SK-N-SH (cell line): ENCODE measurements around the gene SERBP1. TPM values are rescaled to one million over a fixed set of nuclear protein-coding genes. Genes with fewer than 3 reads are reported as not detected.

Experiments used
- CTCF ChIA-PET: fragments of 300-600, 350-600 bp; formaldehyde crosslinking; extraction: SDS; loops from one replicate; lab custom pipeline; 2021; lab: Yijun Ruan, JAX
- POLR2A ChIA-PET: fragments of 350-600 bp; sonication (Branson Sonifier 250); formaldehyde crosslinking; extraction: SDS; loops from one replicate; lab custom pipeline; 2020; ENCODE audit warnings: antibody characterized with exemption, inconsistent platforms; lab: Yijun Ruan, JAX
- DNase-seq: peaks from one replicate; pipeline ENCODE4 v3.0.0; 2012
- H2AFZ ChIP-seq: fragments of 200-600 bp; sonication (generic); 2 replicates; pipeline ENCODE4 v1.8.1; 2016; ENCODE audit warnings: antibody characterized with exemption, mild to moderate bottlenecking, low read depth
- H3F3A ChIP-seq: fragments of 200-600 bp; sonication (generic); replicated peaks from 2 replicates; pipeline ENCODE3; 2016; ENCODE audit warnings: antibody characterized with exemption, mild to moderate bottlenecking; ENCODE audit not compliant: insufficient read depth
- H3K27ac ChIP-seq, 2 experiments: fragments of 200-500 bp in 1 of 2; fragments of 200-600 bp in 1 of 2; sonication (Bioruptor generic) in 1 of 2; sonication (generic), shearing (Covaris generic) in 1 of 2; 2 replicates each; pipeline versions ENCODE4 v1.5.1 to v1.6.1; 2014 to 2016; ENCODE audit warnings: low read depth in 2 of 2, inconsistent platforms in 1 of 2, low read length in 1 of 2, mild to moderate bottlenecking in 1 of 2, mixed read lengths in 1 of 2
- H3K27me3 ChIP-seq: fragments of 200-600 bp; sonication (generic), shearing (Covaris generic); 2 replicates; pipeline ENCODE4 v1.6.1; 2016; ENCODE audit warnings: mixed run types; ENCODE audit not compliant: insufficient read depth
- H3K36me3 ChIP-seq, 2 experiments: fragments of 200-500 bp in 1 of 2; fragments of 200-600 bp in 1 of 2; sonication (Bioruptor generic) in 1 of 2; sonication (generic) in 1 of 2; replicated peaks in 1 of 2; 2 replicates each; pipeline versions ENCODE3 to v1.5.1; 2014 to 2016; ENCODE audit warnings: low read length in 1 of 2, mild to moderate bottlenecking in 1 of 2; ENCODE audit not compliant: insufficient read depth in 2 of 2, control insufficient read depth in 1 of 2
- H3K4me1 ChIP-seq, 2 experiments: fragments of 200-500 bp in 1 of 2; fragments of 200-600 bp in 1 of 2; sonication (Bioruptor generic) in 1 of 2; sonication (generic), shearing (Covaris generic) in 1 of 2; 2 replicates each; pipeline versions ENCODE4 v1.5.1 to v1.6.1; 2014 to 2016; ENCODE audit warnings: low read depth in 1 of 2, low read length in 1 of 2, mixed run types in 1 of 2; ENCODE audit not compliant: insufficient read depth in 2 of 2, control insufficient read depth in 1 of 2
- H3K4me2 ChIP-seq: fragments of 200-600 bp; sonication (generic), shearing (Covaris generic); 2 replicates; pipeline ENCODE4 v1.6.1; 2017; ENCODE audit warnings: mixed run types
- H3K4me3 ChIP-seq, 2 experiments: fragments of 200-500 bp in 1 of 2; fragments of 200-600 bp in 1 of 2; sonication (Bioruptor generic) in 1 of 2; sonication (generic), shearing (Covaris generic) in 1 of 2; 2 replicates each; pipeline versions ENCODE4 v1.5.1 to v1.8.1; 2014 to 2016; ENCODE audit warnings: low read depth in 2 of 2, inconsistent platforms in 1 of 2, low read length in 1 of 2, mild to moderate bottlenecking in 1 of 2, mixed read lengths in 1 of 2, moderate library complexity in 1 of 2
- H3K79me2 ChIP-seq: fragments of 200-600 bp; sonication (generic); 2 replicates; pipeline ENCODE4 v1.8.1; 2017; ENCODE audit warnings: mild to moderate bottlenecking; ENCODE audit not compliant: insufficient read depth
- H3K9ac ChIP-seq: fragments of 200-600 bp; sonication (generic); 2 replicates; pipeline ENCODE4 v1.6.1; 2017; ENCODE audit warnings: mixed run types
- H3K9me2 ChIP-seq: fragments of 200-600 bp; sonication (generic); 2 replicates; pipeline ENCODE4 v1.6.1; 2017; ENCODE audit warnings: mixed run types
- H3K9me3 ChIP-seq: fragments of 200-600 bp; sonication (generic); 2 replicates; pipeline ENCODE4 v1.6.1; 2017; ENCODE audit warnings: mixed run types, mild to moderate bottlenecking, moderate library complexity
- H4K20me1 ChIP-seq: fragments of 200-600 bp; sonication (generic); 2 replicates; pipeline ENCODE4 v1.6.1; 2017; ENCODE audit warnings: mild to moderate bottlenecking, mixed run types; ENCODE audit not compliant: insufficient read depth
- CHD2 ChIP-seq: fragments of 150-350 bp; IDR thresholded peaks from 2 replicates; pipeline ENCODE4 v1.6.1; 2018; ENCODE audit warnings: low read length; ENCODE audit not compliant: partially characterized antibody
- EP300 ChIP-seq, 2 experiments: IDR thresholded peaks; 2 replicates each; pipeline versions ENCODE4 v1.4.0 to v1.6.1; 2012; ENCODE audit warnings: borderline replicate concordance in 1 of 2, low read depth in 1 of 2, low read length in 1 of 2
- EZH2phosphoT487 ChIP-seq: fragments of 200-600 bp; sonication (generic); IDR thresholded peaks from 2 replicates; pipeline ENCODE4 v1.6.1; 2017; ENCODE audit warnings: low read depth, mixed run types, mild to moderate bottlenecking, antibody characterized with exemption, moderate library complexity, borderline replicate concordance
- GABPA ChIP-seq: IDR thresholded peaks from 2 replicates; pipeline ENCODE4 v1.4.0; 2012; ENCODE audit warnings: low read depth, mild to moderate bottlenecking
- MEF2A ChIP-seq: IDR thresholded peaks from 2 replicates; pipeline ENCODE4 v1.4.0; 2012; ENCODE audit warnings: low read depth, borderline replicate concordance
- MXI1 ChIP-seq: IDR thresholded peaks from 2 replicates; pipeline ENCODE4 v1.6.1; 2012; ENCODE audit warnings: mild to moderate bottlenecking, low read depth, low read length, improper control_type of control experiment
- NRF1 ChIP-seq: IDR thresholded peaks from 2 replicates; pipeline ENCODE4 v1.6.1; 2012; ENCODE audit warnings: low read depth, mild to moderate bottlenecking, low read length
- POLR2AphosphoS5 ChIP-seq: IDR thresholded peaks from 2 replicates; pipeline ENCODE4 v1.6.1; 2012; ENCODE audit warnings: low read depth, low read length
- RAD21 ChIP-seq: IDR thresholded peaks from 2 replicates; pipeline ENCODE4 v1.6.1; 2012; ENCODE audit warnings: mild to moderate bottlenecking, low read length
- RFX5 ChIP-seq: IDR thresholded peaks from 2 replicates; pipeline ENCODE4 v1.6.1; 2012; ENCODE audit warnings: mild to moderate bottlenecking, improper control_type of control experiment, low read length
- RXRA ChIP-seq: IDR thresholded peaks from 2 replicates; pipeline ENCODE4 v1.4.0; 2012; ENCODE audit warnings: low read depth, mild to moderate bottlenecking, borderline replicate concordance
- TAF1 ChIP-seq: IDR thresholded peaks from 2 replicates; pipeline ENCODE4 v1.6.1; 2012; ENCODE audit warnings: low read depth, mild to moderate bottlenecking, low read length, moderate library complexity, borderline replicate concordance
- TCF12 ChIP-seq: IDR thresholded peaks from 2 replicates; pipeline ENCODE4 v1.4.0; 2012
- TEAD4 ChIP-seq: IDR thresholded peaks from 2 replicates; pipeline ENCODE4 v1.4.0; 2012; ENCODE audit warnings: mild to moderate bottlenecking, borderline replicate concordance; ENCODE audit not compliant: insufficient read depth
- ZBTB33 ChIP-seq: IDR thresholded peaks from 2 replicates; pipeline ENCODE4 v1.4.0; 2012; ENCODE audit warnings: low read depth, borderline replicate concordance
- WGBS: methylation state at CpG from one replicate; pipeline ENCODE4 v1.1.6; 2017; ENCODE audit warnings: low lambda C conversion rate; 5-methylcytosine and 5-hydroxymethylcytosine counted together
- polyA plus RNA-seq, 3 experiments: library from polyadenylated mRNA; depleted of rRNA; stranded (reverse); fragments of >200 nt; gene quantifications; 2 replicates each; pipeline ENCODE4 v1.2.3, GENCODE V29; 2012
- TF ChIP-seq, protein P1 (sequence below): fragments of 200-600 bp; sonication (generic); IDR thresholded peaks from 2 replicates; pipeline ENCODE4 v1.6.1; 2017; ENCODE audit warnings: antibody characterized with exemption, mild to moderate bottlenecking, moderate library complexity

Gene SERBP1
- polyA plus RNA-seq, 1 of the 3 experiments (the other 2 are of a cell fraction), result 194 TPM

GRCh38 chr1:67431869-67432578 is 1.8 kb upstream of the SERBP1 start:
- Histone ChIP-seq H3K27me3 (no peaks in the 10 kb centered on the region), H4K20me1 (peaks cover 27% of the 10 kb centered on the region), H3K9me2 (no peaks in the 10 kb centered on the region), H3K4me2 (no peak overlapping the region), H3K36me3 (peaks cover 11 to 15% of the 10 kb centered on the region in 2 experiments), H3K79me2 (peaks cover 32% of the 10 kb centered on the region), H3K4me1 (peaks cover 0 to 17% of the 10 kb centered on the region in 2 experiments; a peak in 2 of 4 replicates), H3K27ac (peak overlapping the region in 1 of 2 experiments; percentile 97; a peak in 1 of 4 replicates), H2AFZ (no peak overlapping the region), H3F3A (peaks cover 15% of the 10 kb centered on the region), H3K9ac (no peak overlapping the region), H3K4me3 (no peak overlapping the region), H3K9me3 (no peaks in the 10 kb centered on the region)
- no peak for DNase-seq
- ChIA-PET CTCF (interaction anchor here (1.3 to 1.9 kb wide), 2 partner anchors 68 to 84 kb away, joined by 4 to 9 read pairs; no protein-coding TSS in a partner anchor), POLR2A (interaction anchor here (0.7 to 2.6 kb wide), 3 partner anchors 9 to 618 kb away, joined by 4 to 6 read pairs (median 5); partner anchors contain the start of gene DIRAS3)
- 93% methylated on average over 8 of the region's 8 CpGs for WGBS
- no peak for TF ChIP-seq POLR2AphosphoS5
- TF ChIP-seq, protein P1, sequence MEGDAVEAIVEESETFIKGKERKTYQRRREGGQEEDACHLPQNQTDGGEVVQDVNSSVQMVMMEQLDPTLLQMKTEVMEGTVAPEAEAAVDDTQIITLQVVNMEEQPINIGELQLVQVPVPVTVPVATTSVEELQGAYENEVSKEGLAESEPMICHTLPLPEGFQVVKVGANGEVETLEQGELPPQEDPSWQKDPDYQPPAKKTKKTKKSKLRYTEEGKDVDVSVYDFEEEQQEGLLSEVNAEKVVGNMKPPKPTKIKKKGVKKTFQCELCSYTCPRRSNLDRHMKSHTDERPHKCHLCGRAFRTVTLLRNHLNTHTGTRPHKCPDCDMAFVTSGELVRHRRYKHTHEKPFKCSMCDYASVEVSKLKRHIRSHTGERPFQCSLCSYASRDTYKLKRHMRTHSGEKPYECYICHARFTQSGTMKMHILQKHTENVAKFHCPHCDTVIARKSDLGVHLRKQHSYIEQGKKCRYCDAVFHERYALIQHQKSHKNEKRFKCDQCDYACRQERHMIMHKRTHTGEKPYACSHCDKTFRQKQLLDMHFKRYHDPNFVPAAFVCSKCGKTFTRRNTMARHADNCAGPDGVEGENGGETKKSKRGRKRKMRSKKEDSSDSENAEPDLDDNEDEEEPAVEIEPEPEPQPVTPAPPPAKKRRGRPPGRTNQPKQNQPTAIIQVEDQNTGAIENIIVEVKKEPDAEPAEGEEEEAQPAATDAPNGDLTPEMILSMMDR, result no peak
- no peak for TF ChIP-seq CHD2
- TF ChIP-seq EP300 (IDR thresholded peaks at IDR 0.05; ENCODE audit: borderline replicate concordance in 1 of 2, low read depth in 1 of 2, low read length in 1 of 2), result no peak
- no peak for TF ChIP-seq MXI1
- TF ChIP-seq TEAD4, result no peak
- TF ChIP-seq RXRA, result no peak
- no peak for TF ChIP-seq GABPA
- TF ChIP-seq NRF1, result no peak
- TF ChIP-seq MEF2A, result no peak
- TF ChIP-seq EZH2phosphoT487, result no peak
- TF ChIP-seq RAD21, result no peak
- TF ChIP-seq RFX5, result no peak
- no peak for TF ChIP-seq TAF1
- no peak for TF ChIP-seq ZBTB33
- TF ChIP-seq TCF12, result no peak
